SHP77 treated with DMSO at 0.1 percent for 48 hours (cell line): ENCODE results near the gene APCDD1.
A peak's percentile ranks its signal among the peaks of the same experiment; 100 is the strongest.
"Not testable (repeated sequence)": the region's sequence is repeated elsewhere in the genome, so short reads cannot be mapped to it uniquely, and the experiment has no call there.

Source experiments
- DNase-seq: peaks from one replicate; lab custom pipeline; 2025; lab: John Stamatoyannopoulos, UW

The APCDD1 gene

DNA sequence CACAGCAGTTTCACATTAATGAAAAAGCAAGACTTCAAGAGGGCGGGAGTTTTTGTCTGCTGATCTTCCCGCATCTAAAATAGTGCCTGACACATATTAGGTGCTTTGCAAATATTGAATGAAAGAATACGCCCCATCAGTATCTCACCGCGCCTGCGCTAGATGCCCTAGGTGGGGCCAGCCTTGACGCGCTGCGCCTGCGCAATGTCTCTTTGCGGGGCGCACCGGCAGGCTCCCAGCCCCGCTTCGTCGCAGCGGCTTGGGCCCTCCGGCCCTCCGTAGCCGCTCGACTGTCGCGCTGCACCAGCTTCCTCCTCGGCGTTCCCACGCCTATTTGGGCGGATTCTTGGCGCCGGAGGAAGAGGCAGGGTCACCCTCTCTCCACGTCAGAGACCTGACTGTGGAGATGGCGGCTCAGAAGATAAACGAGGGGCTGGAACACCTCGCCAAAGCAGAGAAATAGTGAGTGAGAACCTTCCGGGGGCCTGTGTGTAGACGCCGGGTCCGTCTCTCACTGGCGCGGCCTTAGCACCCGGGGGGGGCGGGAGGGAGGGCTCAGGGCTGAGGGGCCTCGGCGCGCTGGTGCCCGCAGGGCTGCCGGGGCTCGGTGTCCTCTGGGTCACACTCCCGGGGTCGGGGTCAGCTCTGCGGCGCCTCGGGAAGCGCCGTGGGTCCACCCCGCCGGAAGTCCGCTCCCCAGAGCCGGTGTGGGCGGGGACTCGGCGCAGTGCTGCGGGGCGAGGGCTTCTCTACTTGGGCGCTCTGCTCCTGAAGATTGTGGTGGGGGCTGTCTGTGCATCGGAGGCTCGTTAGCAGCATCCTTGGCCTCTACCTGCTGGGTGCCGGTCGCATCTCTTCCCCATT is 71.5 kb downstream of the APCDD1 start, which contains the start of gene NAPG:
TSS of gene NAPG (plus strand) at position 331 of the 864 bp plus-strand sequence. CDS start at position 407, 76 bp downstream.
- peak; percentile 48 for DNase-seq

DNA sequence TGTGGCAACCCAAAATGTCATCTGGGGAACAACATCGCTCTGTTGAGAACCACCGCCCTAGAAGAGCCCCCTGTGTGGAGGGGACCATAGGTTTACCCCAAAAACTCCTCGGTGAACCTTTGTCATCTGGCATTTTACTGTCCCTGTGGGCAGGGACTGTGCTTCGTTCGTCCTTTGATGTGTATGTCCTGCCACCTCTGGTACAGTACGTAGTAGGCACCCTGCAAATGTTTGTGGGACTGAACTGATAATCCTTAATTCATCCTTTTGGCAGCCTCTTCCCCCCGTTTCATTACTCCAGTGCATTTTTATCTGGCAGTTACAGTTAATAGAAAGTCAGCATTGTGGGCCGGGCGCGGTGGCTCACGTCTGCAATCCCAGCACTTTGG is 72.1 kb downstream of the APCDD1 start:
- DNase-seq = no peak

DNA sequence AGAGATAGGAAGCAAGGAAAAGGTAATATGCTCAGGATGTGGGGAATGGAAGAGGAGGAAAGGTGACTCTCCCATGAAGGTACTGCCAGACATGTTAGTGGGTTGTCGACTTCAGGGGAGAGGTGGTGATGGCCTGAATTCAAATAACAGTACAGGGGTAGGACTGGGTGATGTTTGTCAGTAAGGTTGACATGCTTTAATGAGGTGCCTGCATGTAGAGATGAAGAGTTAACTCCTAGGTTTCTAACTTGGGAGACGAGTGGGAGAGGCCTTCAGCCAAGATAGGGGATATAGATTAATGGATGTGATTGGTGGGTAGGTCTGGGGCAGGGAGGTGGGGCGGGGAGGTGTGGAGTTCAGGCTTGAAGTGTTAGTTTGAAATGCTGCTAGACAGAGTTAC is 74.0 kb downstream of the APCDD1 start:
- DNase-seq = no peak

DNA sequence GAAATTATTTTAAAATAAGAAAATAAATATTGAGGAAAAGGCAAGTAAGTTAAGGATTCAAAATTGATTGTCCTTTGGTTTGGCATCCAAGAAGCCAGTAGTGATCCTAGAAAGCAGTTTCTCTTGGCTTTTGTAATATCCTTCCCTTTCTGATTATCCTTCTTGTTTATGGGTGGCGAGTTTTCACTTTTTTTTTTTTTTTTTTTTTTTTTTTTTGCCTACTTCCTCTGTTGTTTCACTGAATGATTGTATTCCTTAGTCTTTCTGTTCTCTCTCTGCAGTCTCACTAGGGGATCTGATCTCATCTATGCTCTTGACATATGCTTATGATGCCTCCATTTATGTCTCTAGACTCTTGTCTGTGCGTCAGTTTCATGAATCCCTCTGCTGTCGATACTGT is 75.6 kb downstream of the APCDD1 start:
- DNase-seq = no peak

DNA sequence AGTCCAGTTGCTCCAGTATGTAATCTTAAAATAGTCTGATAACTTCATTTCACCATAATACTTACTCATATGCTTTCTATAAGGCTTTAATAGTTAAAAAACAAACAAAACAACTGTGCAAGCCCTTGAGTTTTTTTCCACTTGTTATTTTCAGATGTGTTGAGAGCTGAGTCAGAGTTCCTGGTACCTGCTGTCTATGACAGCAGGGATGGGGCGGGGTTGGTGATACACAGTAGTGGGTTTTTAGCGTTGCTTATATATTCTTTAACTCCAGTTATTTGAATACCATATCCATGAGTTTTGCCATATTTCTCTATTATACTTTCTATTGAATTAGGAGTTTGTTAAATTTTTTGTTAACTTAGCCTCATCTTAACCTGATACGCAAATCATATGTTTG is 76.4 kb downstream of the APCDD1 start:
- DNase-seq = no peak

DNA sequence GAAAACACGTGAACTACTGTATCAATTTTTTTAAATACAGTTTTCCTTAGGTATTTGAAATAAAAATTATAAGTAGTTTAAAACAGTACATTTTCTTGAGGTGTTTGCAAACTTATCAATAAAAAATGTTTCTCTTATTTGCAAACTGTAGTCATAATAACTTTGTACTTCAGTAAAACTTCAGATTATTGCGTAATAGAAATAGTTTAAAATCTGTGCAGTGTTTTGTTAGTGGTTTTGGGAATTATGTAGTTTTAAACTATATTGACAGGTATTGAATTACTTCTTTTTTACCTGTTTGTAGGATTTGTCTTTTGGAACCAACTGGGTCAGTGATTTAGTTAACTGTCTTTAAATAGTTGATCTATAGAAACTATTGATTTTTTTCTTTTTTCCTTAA is 78.7 kb downstream of the APCDD1 start:
- DNase-seq = no peak

DNA sequence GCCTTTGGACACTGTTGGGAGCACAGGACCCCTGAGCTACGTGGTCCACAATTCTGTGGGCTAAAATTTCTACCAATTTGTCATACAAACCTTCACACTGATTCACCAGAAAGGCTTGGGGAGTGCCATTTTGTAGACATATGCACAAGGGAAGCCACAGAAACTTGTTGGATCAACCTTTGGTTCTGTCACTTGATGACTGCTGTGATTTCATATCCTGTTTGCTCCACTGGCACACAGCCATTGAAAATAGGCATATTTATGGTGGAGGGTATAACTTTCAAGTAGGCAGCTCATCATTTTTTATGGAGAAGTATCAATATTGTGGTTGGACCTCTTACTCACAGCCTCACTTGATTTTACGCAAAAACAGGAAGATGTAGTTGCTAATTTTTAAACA is 81.8 kb downstream of the APCDD1 start:
- DNase-seq = no peak

DNA sequence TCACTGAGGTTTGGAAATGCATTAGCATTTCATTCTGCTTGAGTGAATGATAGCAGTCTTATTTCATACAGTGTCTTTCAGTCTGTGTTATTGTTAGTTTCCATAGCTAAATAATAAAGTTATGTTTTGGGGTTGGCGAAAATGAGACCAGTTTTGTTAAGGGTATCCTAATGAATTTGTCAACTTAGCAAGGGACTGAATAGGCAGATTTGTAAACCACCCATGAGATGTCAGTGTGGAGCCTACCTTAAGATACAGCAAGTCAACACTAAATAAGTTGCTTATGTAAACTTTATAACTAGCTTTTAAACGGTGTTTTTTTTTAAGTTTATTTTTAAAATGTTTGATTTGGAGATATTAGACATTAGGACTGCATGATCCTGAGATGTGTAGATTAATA is 83.3 kb downstream of the APCDD1 start:
- no peak for DNase-seq

DNA sequence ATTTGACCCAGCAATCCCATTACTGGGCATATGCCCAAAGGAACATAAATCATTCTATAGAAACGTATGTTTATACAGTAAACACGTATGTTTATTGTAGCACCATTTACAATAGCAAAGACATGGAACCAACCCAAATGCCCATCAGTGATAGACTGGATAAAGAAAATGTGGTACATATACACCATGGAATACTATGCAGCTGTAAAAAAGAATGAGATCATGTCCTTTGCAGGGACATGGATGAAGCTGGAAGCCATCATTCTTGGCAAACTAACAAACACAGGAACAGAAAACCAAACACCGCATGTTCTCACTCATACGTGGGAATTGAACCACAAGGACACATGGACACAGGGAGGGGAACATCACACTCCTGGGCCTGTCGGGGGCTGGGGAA is 84.7 kb downstream of the APCDD1 start:
- DNase-seq = not testable (repeated sequence)
